ENCODE data around the gene KIF24.

- TF ChIP-seq, protein P1, sequence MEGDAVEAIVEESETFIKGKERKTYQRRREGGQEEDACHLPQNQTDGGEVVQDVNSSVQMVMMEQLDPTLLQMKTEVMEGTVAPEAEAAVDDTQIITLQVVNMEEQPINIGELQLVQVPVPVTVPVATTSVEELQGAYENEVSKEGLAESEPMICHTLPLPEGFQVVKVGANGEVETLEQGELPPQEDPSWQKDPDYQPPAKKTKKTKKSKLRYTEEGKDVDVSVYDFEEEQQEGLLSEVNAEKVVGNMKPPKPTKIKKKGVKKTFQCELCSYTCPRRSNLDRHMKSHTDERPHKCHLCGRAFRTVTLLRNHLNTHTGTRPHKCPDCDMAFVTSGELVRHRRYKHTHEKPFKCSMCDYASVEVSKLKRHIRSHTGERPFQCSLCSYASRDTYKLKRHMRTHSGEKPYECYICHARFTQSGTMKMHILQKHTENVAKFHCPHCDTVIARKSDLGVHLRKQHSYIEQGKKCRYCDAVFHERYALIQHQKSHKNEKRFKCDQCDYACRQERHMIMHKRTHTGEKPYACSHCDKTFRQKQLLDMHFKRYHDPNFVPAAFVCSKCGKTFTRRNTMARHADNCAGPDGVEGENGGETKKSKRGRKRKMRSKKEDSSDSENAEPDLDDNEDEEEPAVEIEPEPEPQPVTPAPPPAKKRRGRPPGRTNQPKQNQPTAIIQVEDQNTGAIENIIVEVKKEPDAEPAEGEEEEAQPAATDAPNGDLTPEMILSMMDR (conservative IDR thresholded peaks at IDR 0.05) = peak; percentile 62
- no peak for TF ChIP-seq ZFX (IDR thresholded peaks at IDR 0.05)
These were observed 47.0 kb upstream of the KIF24 start for GRCh38 chr9:34375901-34376595.

Measured in C4-2B (cell line).